ENCODE measurements around the gene SELENOO. TPM values are rescaled to one million over a fixed set of nuclear protein-coding genes. Genes with fewer than 3 reads are reported as not detected.

SELENOO gene
- total RNA-seq, 4 donors from 2014 or later = 27.4 to 66.1 (median 36.1) TPM

- Histone ChIP-seq H3K9me3 (no peaks in the 10 kb centered on the region), H3K4me1 (peaks cover 6% of the 10 kb centered on the region), H3K36me3 (peaks cover 87% of the 10 kb centered on the region), H3K4me3 (no peak overlapping the region), H3K27me3 (no peaks in the 10 kb centered on the region), H3K27ac (no peak overlapping the region)
- no peak for DNase-seq (ENCODE audit: low spot score in 2 of 2)
- WGBS = 95% methylated on average over 12 of the region's 16 CpGs
- no peak for TF ChIP-seq POLR2AphosphoS5 (IDR thresholded peaks at IDR 0.05)
- TF ChIP-seq, protein P1, sequence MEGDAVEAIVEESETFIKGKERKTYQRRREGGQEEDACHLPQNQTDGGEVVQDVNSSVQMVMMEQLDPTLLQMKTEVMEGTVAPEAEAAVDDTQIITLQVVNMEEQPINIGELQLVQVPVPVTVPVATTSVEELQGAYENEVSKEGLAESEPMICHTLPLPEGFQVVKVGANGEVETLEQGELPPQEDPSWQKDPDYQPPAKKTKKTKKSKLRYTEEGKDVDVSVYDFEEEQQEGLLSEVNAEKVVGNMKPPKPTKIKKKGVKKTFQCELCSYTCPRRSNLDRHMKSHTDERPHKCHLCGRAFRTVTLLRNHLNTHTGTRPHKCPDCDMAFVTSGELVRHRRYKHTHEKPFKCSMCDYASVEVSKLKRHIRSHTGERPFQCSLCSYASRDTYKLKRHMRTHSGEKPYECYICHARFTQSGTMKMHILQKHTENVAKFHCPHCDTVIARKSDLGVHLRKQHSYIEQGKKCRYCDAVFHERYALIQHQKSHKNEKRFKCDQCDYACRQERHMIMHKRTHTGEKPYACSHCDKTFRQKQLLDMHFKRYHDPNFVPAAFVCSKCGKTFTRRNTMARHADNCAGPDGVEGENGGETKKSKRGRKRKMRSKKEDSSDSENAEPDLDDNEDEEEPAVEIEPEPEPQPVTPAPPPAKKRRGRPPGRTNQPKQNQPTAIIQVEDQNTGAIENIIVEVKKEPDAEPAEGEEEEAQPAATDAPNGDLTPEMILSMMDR (IDR thresholded peaks at IDR 0.05) = no peak
- no peak for TF ChIP-seq EP300 (IDR thresholded peaks at IDR 0.05)
- no peak for TF ChIP-seq POLR2A (IDR thresholded peaks at IDR 0.05)
These were observed 23.3 kb downstream of the SELENOO start for GRCh38 chr22:50224071-50224470.

GRCh38 chr22:50225200-50225969, 24.6 kb downstream of the SELENOO start:
- Histone ChIP-seq H3K9me3 (no peaks in the 10 kb centered on the region), H3K27me3 (no peaks in the 10 kb centered on the region), H3K36me3 (peaks cover 86% of the 10 kb centered on the region), H3K4me1 (no peaks in the 10 kb centered on the region), H3K4me3 (no peak overlapping the region), H3K27ac (no peak overlapping the region)
- 95% methylated on average over 13 of the region's 24 CpGs for WGBS
- no peak for DNase-seq (ENCODE audit: low spot score in 2 of 2)
- TF ChIP-seq, protein P1 (IDR thresholded peaks at IDR 0.05) = no peak
- no peak for TF ChIP-seq POLR2A (IDR thresholded peaks at IDR 0.05)
- TF ChIP-seq POLR2AphosphoS5 (IDR thresholded peaks at IDR 0.05) = no peak
- no peak for TF ChIP-seq EP300 (IDR thresholded peaks at IDR 0.05)

GRCh38 chr22:50226063-50226874, 25.5 kb downstream of the SELENOO start:
- no peak overlapping the region for H3K27ac ChIP-seq
- H3K4me3 ChIP-seq = no peak overlapping the region
- DNase-seq (ENCODE audit: low spot score in 2 of 2) = no peak
- H3K27me3 ChIP-seq = no peaks in the 10 kb centered on the region
- no peaks in the 10 kb centered on the region for H3K9me3 ChIP-seq
- TF ChIP-seq, protein P1 (IDR thresholded peaks at IDR 0.05) = no peak
- no peak for TF ChIP-seq POLR2A (IDR thresholded peaks at IDR 0.05)
- no peak for TF ChIP-seq EP300 (IDR thresholded peaks at IDR 0.05)
- TF ChIP-seq POLR2AphosphoS5 (IDR thresholded peaks at IDR 0.05) = no peak
- peaks cover 77% of the 10 kb centered on the region for H3K36me3 ChIP-seq
- H3K4me1 ChIP-seq = no peaks in the 10 kb centered on the region
- WGBS = 90% methylated on average over 20 of the region's 31 CpGs

- no peak for DNase-seq (ENCODE audit: low spot score in 2 of 2)
- H3K36me3 ChIP-seq = peaks cover 73% of the 10 kb centered on the region
These were observed 26.0 kb downstream of the SELENOO start for GRCh38 chr22:50226875-50227165.

More at GRCh38 chr22:50226875-50227165, 26.0 kb downstream of the SELENOO start:
- H3K9me3 ChIP-seq = no peaks in the 10 kb centered on the region
- 60% methylated on average over 1 of the region's 18 CpGs for WGBS
- no peak overlapping the region for H3K27ac ChIP-seq
- no peak overlapping the region for H3K4me3 ChIP-seq
- TF ChIP-seq, protein P1 (IDR thresholded peaks at IDR 0.05) = no peak
- TF ChIP-seq POLR2AphosphoS5 (IDR thresholded peaks at IDR 0.05) (no peak), POLR2A (IDR thresholded peaks at IDR 0.05) (no peak), EP300 (IDR thresholded peaks at IDR 0.05) (no peak)
- no peaks in the 10 kb centered on the region for H3K4me1 ChIP-seq
- H3K27me3 ChIP-seq = no peaks in the 10 kb centered on the region
